Measurements from ENCODE around the gene BCAT1. TPM values are rescaled to one million over a fixed set of nuclear protein-coding genes. Genes with fewer than 3 reads are reported as not detected.

The BCAT1 gene
- total and polyA plus RNA-seq, 2 experiments from 2014 or later, result 53.6 to 181 TPM

GRCh38 chr12:24775073-24775472 is 173.8 kb downstream of the BCAT1 start (continued):
- TF ChIP-seq, protein P1, sequence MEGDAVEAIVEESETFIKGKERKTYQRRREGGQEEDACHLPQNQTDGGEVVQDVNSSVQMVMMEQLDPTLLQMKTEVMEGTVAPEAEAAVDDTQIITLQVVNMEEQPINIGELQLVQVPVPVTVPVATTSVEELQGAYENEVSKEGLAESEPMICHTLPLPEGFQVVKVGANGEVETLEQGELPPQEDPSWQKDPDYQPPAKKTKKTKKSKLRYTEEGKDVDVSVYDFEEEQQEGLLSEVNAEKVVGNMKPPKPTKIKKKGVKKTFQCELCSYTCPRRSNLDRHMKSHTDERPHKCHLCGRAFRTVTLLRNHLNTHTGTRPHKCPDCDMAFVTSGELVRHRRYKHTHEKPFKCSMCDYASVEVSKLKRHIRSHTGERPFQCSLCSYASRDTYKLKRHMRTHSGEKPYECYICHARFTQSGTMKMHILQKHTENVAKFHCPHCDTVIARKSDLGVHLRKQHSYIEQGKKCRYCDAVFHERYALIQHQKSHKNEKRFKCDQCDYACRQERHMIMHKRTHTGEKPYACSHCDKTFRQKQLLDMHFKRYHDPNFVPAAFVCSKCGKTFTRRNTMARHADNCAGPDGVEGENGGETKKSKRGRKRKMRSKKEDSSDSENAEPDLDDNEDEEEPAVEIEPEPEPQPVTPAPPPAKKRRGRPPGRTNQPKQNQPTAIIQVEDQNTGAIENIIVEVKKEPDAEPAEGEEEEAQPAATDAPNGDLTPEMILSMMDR (conservative IDR thresholded peaks at IDR 0.05; ENCODE audit: low read depth in 2 of 2), result no peak

DNA sequence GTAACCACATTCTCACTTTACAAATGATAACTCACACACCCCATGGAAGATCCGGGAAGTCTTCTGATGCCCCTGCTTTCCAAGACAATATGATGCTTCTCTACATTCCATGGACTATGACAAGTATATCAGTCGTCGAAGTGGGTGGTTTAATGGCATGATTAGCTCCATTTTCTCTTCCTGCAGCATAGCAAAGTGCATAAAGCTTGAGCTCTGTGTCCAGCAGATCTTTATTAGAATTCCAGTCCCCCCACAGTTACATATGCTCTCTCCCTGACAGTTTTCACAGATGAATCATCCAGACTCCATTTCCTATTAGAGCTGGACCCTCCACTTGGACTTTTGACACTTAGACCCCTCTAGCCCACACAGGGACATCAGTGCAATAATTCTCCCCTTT is 174.9 kb downstream of the BCAT1 start:
- Histone ChIP-seq H3K4me1 (ENCODE audit: insufficient read depth) (no peaks in the 10 kb centered on the region), H3K79me2 (replicated peaks; ENCODE audit: insufficient read depth) (no peaks in the 10 kb centered on the region), H3K27ac (ENCODE audit: low read depth) (no peak overlapping the region), H3K36me3 (ENCODE audit: insufficient read depth) (no peaks in the 10 kb centered on the region), H2AFZ (no peak overlapping the region), H3K4me2 (no peak overlapping the region), H4K20me1 (replicated peaks; ENCODE audit: insufficient read depth) (no peaks in the 10 kb centered on the region), H3K9me2 (ENCODE audit: insufficient read depth) (no peaks in the 10 kb centered on the region), H3F3A (replicated peaks; ENCODE audit: low read depth) (no peaks in the 10 kb centered on the region), H3K27me3 (ENCODE audit: insufficient read depth) (no peaks in the 10 kb centered on the region), H3K4me3 (no peak overlapping the region)
- no peak overlapping the region for H3K27ac Mint-ChIP-seq
- DNase-seq (ENCODE audit: low spot score) (no peak), ATAC-seq (no peak)
- no peaks in the 10 kb centered on the region for H3K36me3 Mint-ChIP-seq (ENCODE audit: low read depth)
- no peaks in the 10 kb centered on the region for H3K9me3 Mint-ChIP-seq
- H3K27me3 Mint-ChIP-seq (ENCODE audit: insufficient read depth, low read depth, poor library complexity), result no peaks in the 10 kb centered on the region
- H3K4me3 Mint-ChIP-seq, result no peak overlapping the region
- H3K4me1 Mint-ChIP-seq, result peaks cover 2% of the 10 kb centered on the region; the same call in 2 of the 3 replicates
- TF ChIP-seq POLR2AphosphoS5 (IDR thresholded peaks at IDR 0.05; ENCODE audit: low read depth), result no peak
- TF ChIP-seq CREB1 (CRISPR knock-in tag; IDR thresholded peaks at IDR 0.05; ENCODE audit: low read depth), result no peak
- TF ChIP-seq, protein P1 (conservative IDR thresholded peaks at IDR 0.05; ENCODE audit: low read depth in 2 of 2), result no peak
- no peak for TF ChIP-seq JUNB (IDR thresholded peaks at IDR 0.05; ENCODE audit: unreplicated experiment)
- TF ChIP-seq STAT1 (IDR thresholded peaks at IDR 0.05; ENCODE audit: unreplicated experiment), result no peak
- TF ChIP-seq NANOG (IDR thresholded peaks at IDR 0.05; ENCODE audit: borderline replicate concordance), result no peak
- TF ChIP-seq ZNF331 (CRISPR knock-in tag; IDR thresholded peaks at IDR 0.05; ENCODE audit: low read depth), result no peak
- TF ChIP-seq ETS1 (IDR thresholded peaks at IDR 0.05), result no peak
- no peak for TF ChIP-seq ZNF462 (CRISPR knock-in tag; IDR thresholded peaks at IDR 0.05)
- no peak for TF ChIP-seq EZH2 (IDR thresholded peaks at IDR 0.05; ENCODE audit: low read depth, unreplicated experiment)
